ENCODE results near the gene TDO2.

DNA sequence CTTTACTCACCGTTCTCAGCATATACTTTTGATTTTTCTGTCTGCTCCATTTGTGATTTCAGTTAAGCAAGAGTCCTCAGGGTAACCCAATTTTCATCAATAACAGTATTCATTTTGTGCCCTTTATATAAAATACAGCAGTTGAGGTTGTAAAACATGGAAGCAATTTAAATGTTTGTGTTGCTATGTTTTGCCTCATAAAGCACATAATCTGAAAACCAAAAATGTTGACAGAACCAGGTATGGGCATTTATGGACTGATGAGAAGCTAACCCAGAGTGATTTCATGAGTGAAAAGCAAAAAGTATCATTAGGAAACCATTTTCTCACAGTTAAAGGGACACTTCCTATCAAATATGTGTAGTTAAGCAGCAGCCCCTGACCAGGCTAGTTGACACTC, 37.3 kb upstream of the TDO2 start, which contains the start of gene ASIC5:
- TF ChIP-seq CTCF (IDR thresholded peaks at IDR 0.05) = no peak
- TF ChIP-seq POLR2A (IDR thresholded peaks at IDR 0.05) = no peak
